H1 (cell line): Measurements from ENCODE around the gene TGFB3. TPM values are rescaled to one million over a fixed set of nuclear protein-coding genes. Genes with fewer than 3 reads are reported as not detected.

Source experiments
- CTCF ChIA-PET: fragments of 300-600 bp; sonication (Branson Sonifier 250); formaldehyde crosslinking; loops from one replicate; lab custom pipeline; 2021; ENCODE audit not compliant: partially characterized antibody; lab: Charles Lee
- POLR2A ChIA-PET: fragments of 300-600 bp; sonication (Branson Sonifier 250); formaldehyde crosslinking; loops from one replicate; lab custom pipeline; 2021; ENCODE audit warnings: inconsistent platforms; ENCODE audit not compliant: partially characterized antibody; lab: Charles Lee
- DNase-seq, 2 experiments: peaks; one replicate each; pipeline versions ENCODE4 v3.0.0 to v3.0.0-alpha.2; 2010 to 2022; ENCODE audit warnings: low spot score in 2 of 2, low read depth in 1 of 2, mixed read lengths in 1 of 2
- FAIRE-seq: peaks from 2 replicates; lab custom pipeline; 2011; peaks lifted over from hg19 to GRCh38; lab: Jason Lieb, UNC
- H2AFZ ChIP-seq: 2 replicates; pipeline ENCODE4 v1.8.1; 2012; ENCODE audit warnings: low read length, inconsistent platforms
- H2AK5ac ChIP-seq: 2 replicates; pipeline ENCODE4 v1.6.1; 2013; ENCODE audit warnings: low read depth, low read length
- H2BK120ac ChIP-seq: replicated peaks from 2 replicates; pipeline ENCODE3; 2013; ENCODE audit warnings: low read depth, low read length, inconsistent platforms
- H2BK12ac ChIP-seq: 2 replicates; pipeline ENCODE4 v1.6.1; 2013; ENCODE audit warnings: low read depth, low read length
- H2BK15ac ChIP-seq: 2 replicates; pipeline ENCODE4 v1.6.1; 2013; ENCODE audit warnings: low read length
- H2BK20ac ChIP-seq: 2 replicates; pipeline ENCODE4 v1.6.1; 2013; ENCODE audit warnings: low read length
- H2BK5ac ChIP-seq: 2 replicates; pipeline ENCODE4 v1.6.1; 2013; ENCODE audit warnings: low read depth, low read length
- H3K14ac ChIP-seq: 2 replicates; pipeline ENCODE4 v1.6.1; 2013; ENCODE audit warnings: inconsistent platforms; ENCODE audit not compliant: insufficient read length
- H3K18ac ChIP-seq: 2 replicates; pipeline ENCODE4 v1.6.1; 2013; ENCODE audit warnings: low read length; ENCODE audit errors: extremely low read depth
- H3K23ac ChIP-seq: 2 replicates; pipeline ENCODE4 v1.6.1; 2013; ENCODE audit warnings: inconsistent platforms; ENCODE audit not compliant: insufficient read length
- H3K23me2 ChIP-seq: 2 replicates; pipeline ENCODE4 v1.6.1; 2013; ENCODE audit warnings: low read depth, low read length
- H3K27ac ChIP-seq: 2 replicates; pipeline ENCODE4 v1.6.1; 2011; ENCODE audit warnings: low read depth, low read length, inconsistent platforms
- H3K27me3 ChIP-seq, 4 experiments: replicated peaks in 1 of 4; 1 replicate in 1 of 4; 2 replicates in 3 of 4; pipeline versions ENCODE4 v1.6.1 to v1.8.1; 2011 to 2013; ENCODE audit warnings: low read length in 3 of 4, mild to moderate bottlenecking in 3 of 4, inconsistent platforms in 2 of 4, mixed read lengths in 2 of 4, moderate library complexity in 1 of 4; ENCODE audit not compliant: control insufficient read depth in 3 of 4, insufficient read depth in 3 of 4; ENCODE audit errors: extremely low read depth in 1 of 4
- H3K36me3 ChIP-seq, 4 experiments: 2 replicates each; pipeline versions ENCODE4 v1.6.1 to v1.8.1; 2011 to 2013; ENCODE audit warnings: mild to moderate bottlenecking in 4 of 4, low read length in 3 of 4, moderate library complexity in 2 of 4, control low read depth in 1 of 4, inconsistent platforms in 1 of 4; ENCODE audit not compliant: insufficient read depth in 4 of 4, control insufficient read depth in 2 of 4
- H3K4ac ChIP-seq: replicated peaks from 2 replicates; pipeline ENCODE3; 2013; ENCODE audit warnings: low read length, low read depth, mixed read lengths, inconsistent platforms; ENCODE audit not compliant: insufficient read length
- H3K4me1 ChIP-seq, 4 experiments: replicated peaks in 1 of 4; 1 replicate in 1 of 4; 2 replicates in 3 of 4; pipeline versions ENCODE4 v1.6.1 to v1.8.1; 2011 to 2013; ENCODE audit warnings: low read length in 3 of 4, inconsistent platforms in 2 of 4, mixed read lengths in 1 of 4; ENCODE audit not compliant: insufficient read depth in 4 of 4, control insufficient read depth in 3 of 4
- H3K4me2 ChIP-seq, 2 experiments: 2 replicates each; pipeline versions ENCODE4 v1.6.1 to v1.8.1; 2011 to 2013; ENCODE audit warnings: low read depth in 2 of 2, low read length in 2 of 2, control low read depth in 1 of 2, inconsistent platforms in 1 of 2, mild to moderate bottlenecking in 1 of 2; ENCODE audit not compliant: insufficient read depth in 1 of 2
- H3K4me3 ChIP-seq, 4 experiments: fragments of 200-600, 300-600 bp in 1 of 4; sonication (generic), shearing (Covaris generic), sonication (Bioruptor Twin) in 1 of 4; 2 replicates each; pipeline versions ENCODE4 v1.5.1 to v1.8.1; 2011 to 2016; ENCODE audit warnings: low read length in 4 of 4, low read depth in 3 of 4, control low read depth in 2 of 4, inconsistent platforms in 2 of 4, mild to moderate bottlenecking in 2 of 4, mixed read lengths in 1 of 4, moderate library complexity in 1 of 4; ENCODE audit not compliant: insufficient read depth in 2 of 4; ENCODE audit errors: extremely low read depth in 1 of 4
- H3K56ac ChIP-seq: replicated peaks from 2 replicates; pipeline ENCODE3; 2013; ENCODE audit warnings: low read depth, mild to moderate bottlenecking, mixed read lengths, low read length, inconsistent platforms; ENCODE audit not compliant: insufficient read length
- H3K79me1 ChIP-seq: 2 replicates; pipeline ENCODE4 v1.6.1; 2013; ENCODE audit warnings: low read depth, low read length, control low read depth
- H3K79me2 ChIP-seq, 2 experiments: 2 replicates each; pipeline versions ENCODE4 v1.6.1 to v1.8.1; 2012 to 2013; ENCODE audit warnings: low read length in 2 of 2, mild to moderate bottlenecking in 2 of 2, inconsistent platforms in 1 of 2; ENCODE audit not compliant: insufficient read depth in 2 of 2, control insufficient read depth in 1 of 2
- H3K9ac ChIP-seq, 4 experiments: replicated peaks in 1 of 4; 1 replicate in 1 of 4; 2 replicates in 3 of 4; pipeline versions ENCODE4 v1.6.1 to v1.8.1; 2011 to 2013; ENCODE audit warnings: low read depth in 3 of 4, low read length in 3 of 4, control low read depth in 2 of 4, mild to moderate bottlenecking in 2 of 4, moderate library complexity in 2 of 4, inconsistent platforms in 1 of 4; ENCODE audit errors: extremely low read depth in 1 of 4
- H3K9me3 ChIP-seq, 2 experiments: 2 replicates each; pipeline versions ENCODE4 v1.6.1 to v1.8.1; 2012 to 2013; ENCODE audit warnings: mild to moderate bottlenecking in 2 of 2, moderate library complexity in 2 of 2, control low read depth in 1 of 2, inconsistent platforms in 1 of 2, low read depth in 1 of 2, low read length in 1 of 2, mixed read lengths in 1 of 2; ENCODE audit not compliant: insufficient read depth in 2 of 2
- H4K20me1 ChIP-seq, 2 experiments: replicated peaks in 1 of 2; 2 replicates each; pipeline versions ENCODE3 to v1.8.1; 2011 to 2013; ENCODE audit warnings: inconsistent platforms in 2 of 2, low read length in 2 of 2, mild to moderate bottlenecking in 1 of 2; ENCODE audit not compliant: insufficient read depth in 2 of 2, control insufficient read depth in 1 of 2
- H4K5ac ChIP-seq: 2 replicates; pipeline ENCODE4 v1.6.1; 2013; ENCODE audit warnings: low read length, low read depth, mixed read lengths, inconsistent platforms; ENCODE audit not compliant: insufficient read length
- H4K8ac ChIP-seq: 2 replicates; pipeline ENCODE4 v1.8.0; 2013; ENCODE audit warnings: mild to moderate bottlenecking, moderate library complexity, low read length, inconsistent platforms; ENCODE audit not compliant: insufficient read depth; ENCODE audit errors: extremely low read depth
- H4K91ac ChIP-seq: replicated peaks from 2 replicates; pipeline ENCODE3; 2013; ENCODE audit warnings: low read length, mixed read lengths, inconsistent platforms; ENCODE audit not compliant: insufficient read length
- BACH1 ChIP-seq: IDR thresholded peaks from 2 replicates; pipeline ENCODE4 v1.6.1; 2012; ENCODE audit warnings: low read length, improper control_type of control experiment
- CEBPB ChIP-seq: IDR thresholded peaks from 2 replicates; pipeline ENCODE4 v1.6.1; 2012; ENCODE audit warnings: low read depth, low read length
- JUN ChIP-seq: IDR thresholded peaks from 2 replicates; pipeline ENCODE4 v1.6.1; 2011; ENCODE audit warnings: low read depth, mild to moderate bottlenecking, improper control_type of control experiment, low read length
- POLR2AphosphoS5 ChIP-seq: IDR thresholded peaks from 2 replicates; pipeline ENCODE4 v1.6.1; 2011; ENCODE audit warnings: low read depth, low read length
- POU5F1 ChIP-seq: IDR thresholded peaks from 2 replicates; pipeline ENCODE4 v1.6.1; 2011; ENCODE audit warnings: low read depth, mild to moderate bottlenecking, low read length, moderate library complexity
- WGBS, 2 experiments: shearing (Covaris generic) in 1 of 2; methylation state at CpG; one replicate each; pipeline versions ENCODE4 v1.1.6 to v1.1.7; 2013 to 2015; ENCODE audit warnings: low lambda C conversion rate in 2 of 2, mixed read lengths in 2 of 2, inconsistent platforms in 1 of 2, low coverage in 1 of 2, missing lambda C conversion rate in 1 of 2; ENCODE audit not compliant: insufficient replicate concordance in 2 of 2, insufficient coverage in 1 of 2, insufficient read length in 1 of 2; ENCODE audit errors: extremely low coverage in 1 of 2, missing lambda C conversion rate in 1 of 2; 5-methylcytosine and 5-hydroxymethylcytosine counted together
- polyA plus RNA-seq, 7 experiments: library from polyadenylated mRNA; depleted of rRNA in 3 of 7; stranded (reverse) in 5 of 7; unstranded in 2 of 7; fragments of >200 nt in 5 of 7; fragments of 200-250 nt in 2 of 7; gene quantifications; 1 replicate in 5 of 7; 2 replicates in 1 of 7; 4 replicates in 1 of 7; pipeline versions ENCODE4 v1.2.1 to v1.2.3, GENCODE V29; 2011 to 2013; ENCODE audit warnings: missing spikeins in 2 of 7, mixed read lengths in 2 of 7
- total RNA-seq: library from RNA; stranded (reverse); fragmentation: NEBNext Ultra II Directional; extraction: Animal tissue kit (Norgen Biotek cat#: 25700); gene quantifications from 2 replicates; pipeline ENCODE4 v1.2.1, GENCODE V29; 2021

The TGFB3 gene
- total and polyA plus RNA-seq, 2 of the 8 experiments (the other 6 are each of a cell fraction or from before 2014, with no cell fraction given): 0.65 to 0.86 TPM

DNA sequence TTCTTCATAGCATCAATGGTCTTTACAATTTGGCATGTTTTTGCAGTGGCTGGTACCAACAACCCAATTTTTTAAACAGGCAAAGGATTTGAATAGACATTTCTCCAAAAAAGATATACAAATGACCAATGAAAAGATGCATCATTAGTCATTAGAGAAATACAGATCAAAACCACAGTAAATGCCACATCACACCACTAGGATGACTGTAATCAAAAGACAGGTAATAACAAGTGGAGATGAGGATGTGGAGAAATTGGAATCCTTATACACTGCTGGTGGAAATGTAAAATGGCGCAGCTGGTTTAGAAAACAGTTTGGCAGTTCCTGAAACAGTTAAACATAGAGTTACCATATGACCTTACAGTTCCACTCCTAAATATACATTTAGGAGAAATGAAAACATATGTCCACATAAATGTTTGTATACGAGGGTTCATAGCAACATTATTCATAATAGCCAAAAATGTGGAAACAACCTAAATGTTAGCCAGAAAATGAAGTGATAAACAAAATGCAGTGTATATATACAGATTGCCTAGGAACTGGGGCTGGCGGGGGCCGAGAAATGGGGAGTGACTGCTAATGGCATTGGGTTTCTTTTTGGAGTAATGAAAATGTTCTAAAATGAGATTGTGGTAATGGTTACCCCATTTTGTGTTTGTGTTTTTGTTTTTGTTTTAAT, 55.2 kb downstream of the TGFB3 start:
- Histone ChIP-seq H3K36me3 (no peaks in the 10 kb centered on the region), H2BK120ac (no peak overlapping the region), H4K5ac (no peak overlapping the region), H2AK5ac (no peak overlapping the region), H3K18ac (no peak overlapping the region), H3K9me3 (no peaks in the 10 kb centered on the region; a peak in 1 of 4 replicates), H2BK20ac (no peak overlapping the region), H2BK5ac (no peak overlapping the region), H3K23me2 (no peaks in the 10 kb centered on the region), H4K91ac (no peak overlapping the region), H3K23ac (no peak overlapping the region), H3K79me1 (no peaks in the 10 kb centered on the region), H3K4ac (no peak overlapping the region), H3K4me1 (peaks cover 0 to 4% (median 0%) of the 10 kb centered on the region in 4 experiments; a peak in 1 of 7 replicates), H4K20me1 (peaks cover 2 to 4% of the 10 kb centered on the region in 2 experiments), H2BK12ac (no peak overlapping the region), H2AFZ (no peak overlapping the region), H3K4me2 (no peak overlapping the region), H3K4me3 (no peak overlapping the region), H4K8ac (no peak overlapping the region), H2BK15ac (no peak overlapping the region), H3K27me3 (no peaks in the 10 kb centered on the region), H3K79me2 (no peaks in the 10 kb centered on the region), H3K27ac (no peak overlapping the region), H3K14ac (no peak overlapping the region), H3K9ac (no peak overlapping the region), H3K56ac (no peak overlapping the region)
- POLR2A ChIA-PET: no interaction called here
- no peak for TF ChIP-seq CEBPB
- no peak for TF ChIP-seq POLR2AphosphoS5
- TF ChIP-seq BACH1: no peak
- no peak for TF ChIP-seq POU5F1
- TF ChIP-seq JUN: no peak
- CTCF ChIA-PET: interaction anchor here (1.0 kb wide), 1 partner anchor 56 kb away, joined by 3 read pairs; no protein-coding TSS in a partner anchor
- FAIRE-seq (no peak), DNase-seq (no peak)
- 94% methylated on average over 4 of the region's 4 CpGs; no CpG with 5 or more reads in 1 of the 2 experiments for WGBS, 2 experiments
